Endodermal cell (in vitro differentiated cells): Measurements from ENCODE around the gene IDH2. TPM values are rescaled to one million over a fixed set of nuclear protein-coding genes. Genes with fewer than 3 reads are reported as not detected.
"Not testable (repeated sequence)": the region's sequence is repeated elsewhere in the genome, so short reads cannot be mapped to it uniquely, and the experiment has no call there.

Source experiments
- DNase-seq: peaks from one replicate; pipeline ENCODE4 v3.0.0-alpha.2; 2017
- H3K27ac ChIP-seq: 2 replicates; pipeline ENCODE4 v1.5.1; 2013; ENCODE audit warnings: mild to moderate bottlenecking, low read depth, low read length, moderate library complexity
- H3K27me3 ChIP-seq: 2 replicates; pipeline ENCODE4 v1.6.1; 2013; ENCODE audit warnings: mild to moderate bottlenecking, low read length, moderate library complexity; ENCODE audit not compliant: insufficient read depth, control insufficient read depth, poor library complexity, severe bottlenecking
- H3K36me3 ChIP-seq: 2 replicates; pipeline ENCODE4 v1.7.0; 2013; ENCODE audit warnings: mild to moderate bottlenecking, low read length, moderate library complexity; ENCODE audit not compliant: control insufficient read depth, insufficient read depth
- H3K4me1 ChIP-seq: one replicate; pipeline ENCODE4 v1.7.0; 2013; ENCODE audit warnings: low read length; ENCODE audit not compliant: control insufficient read depth, insufficient read depth
- H3K4me3 ChIP-seq: 2 replicates; pipeline ENCODE4 v1.5.1; 2013; ENCODE audit warnings: mild to moderate bottlenecking, low read length, moderate library complexity
- H3K9ac ChIP-seq: 2 replicates; pipeline ENCODE4 v1.6.1; 2013; ENCODE audit warnings: mild to moderate bottlenecking, low read length, moderate library complexity; ENCODE audit not compliant: poor library complexity, severe bottlenecking; ENCODE audit errors: extremely low read depth
- H3K9me3 ChIP-seq: 2 replicates; pipeline ENCODE4 v1.6.1; 2013; ENCODE audit warnings: mild to moderate bottlenecking, low read length, moderate library complexity; ENCODE audit not compliant: control insufficient read depth
- H3K27ac Mint-ChIP-seq: 2 replicates; pipeline ENCODE4 v1.8.0; 2020; ENCODE audit warnings: mixed read lengths
- H3K27me3 Mint-ChIP-seq: 2 replicates; pipeline ENCODE4 v1.8.0; 2021; ENCODE audit warnings: mild to moderate bottlenecking, mixed read lengths; ENCODE audit not compliant: insufficient read depth
- H3K36me3 Mint-ChIP-seq: 2 replicates; pipeline ENCODE4 v1.8.0; 2020; ENCODE audit warnings: low read depth, mixed read lengths
- H3K4me1 Mint-ChIP-seq: 2 replicates; pipeline ENCODE4 v1.8.0; 2020; ENCODE audit warnings: mixed read lengths
- H3K4me3 Mint-ChIP-seq: 2 replicates; pipeline ENCODE4 v1.8.0; 2020; ENCODE audit warnings: mild to moderate bottlenecking, moderate library complexity, mixed read lengths
- H3K9me3 Mint-ChIP-seq: 2 replicates; pipeline ENCODE4 v1.8.0; 2020; ENCODE audit warnings: mild to moderate bottlenecking, mixed read lengths
- CTCF ChIP-seq: fragments of 200-600 bp; sonication (generic); conservative IDR thresholded peaks from 2 replicates; pipeline ENCODE4 v1.5.0; 2021; ENCODE audit warnings: antibody characterized with exemption, mild to moderate bottlenecking
- WGBS, 2 experiments: methylation state at CpG; one replicate each; pipeline versions ENCODE4 v1.1.5 to v1.1.7; 2013; ENCODE audit warnings: missing lambda C conversion rate in 2 of 2, mixed read lengths in 1 of 2; ENCODE audit not compliant: insufficient coverage in 1 of 2, insufficient read length in 1 of 2; 5-methylcytosine and 5-hydroxymethylcytosine counted together
- total RNA-seq, 2 donors: library from RNA; stranded (reverse); fragmentation: NEBNext Ultra II Directional in 1 of 2; extraction: Animal tissue kit (Norgen Biotek cat#: 25700) in 1 of 2; gene quantifications; 2 replicates in 1 of 2; 3 replicates in 1 of 2; pipeline ENCODE4 v1.2.1, GENCODE V29; 2021

IDH2 gene
- total RNA-seq, 2 donors from 2014 or later, result 27.0 to 50.8 TPM

DNA sequence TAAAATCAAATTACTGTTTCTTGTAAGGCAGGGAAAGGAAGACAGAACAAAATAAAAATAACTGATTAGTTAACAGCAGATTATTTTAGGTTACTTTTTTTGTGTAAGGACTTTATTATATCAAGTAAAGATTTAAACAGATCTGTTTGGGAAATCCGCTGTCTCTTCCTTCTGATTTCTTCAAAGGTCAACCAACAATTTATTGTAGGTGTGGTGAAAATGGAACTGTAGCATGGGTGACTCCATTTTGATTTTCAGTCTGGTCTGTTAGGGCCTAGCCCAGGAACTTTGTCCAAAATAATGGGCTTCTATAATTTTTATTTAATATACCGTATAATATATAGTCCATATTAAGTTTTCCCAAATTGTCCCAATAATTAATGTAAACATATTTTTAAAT is 13.5 kb upstream of the IDH2 start:
- no peak overlapping the region for H3K9ac ChIP-seq
- peaks cover 13% of the 10 kb centered on the region for H3K9me3 ChIP-seq
- no peak for DNase-seq
- Mint-ChIP-seq H3K27me3 (peaks cover 7% of the 10 kb centered on the region), H3K9me3 (peaks cover 28% of the 10 kb centered on the region), H3K4me1 (peaks cover under 1% of the 10 kb centered on the region), H3K4me3 (no peak overlapping the region), H3K27ac (no peak overlapping the region), H3K36me3 (peaks cover 2% of the 10 kb centered on the region)
- H3K4me3 ChIP-seq, result no peak overlapping the region
- no peak overlapping the region for H3K27ac ChIP-seq
- WGBS, 2 experiments, result 89% methylated on average over 1 of the region's 2 CpGs
- no peak for TF ChIP-seq CTCF
- no peaks in the 10 kb centered on the region for H3K36me3 ChIP-seq
- H3K4me1 ChIP-seq, result no peaks in the 10 kb centered on the region
- no peaks in the 10 kb centered on the region for H3K27me3 ChIP-seq

GRCh38 chr15:90114451-90114901 is 12.2 kb upstream of the IDH2 start:
- H3K36me3 ChIP-seq, result no peaks in the 10 kb centered on the region
- peaks cover 2% of the 10 kb centered on the region for H3K36me3 Mint-ChIP-seq
- H3K27me3 Mint-ChIP-seq, result peaks cover 4% of the 10 kb centered on the region
- H3K27me3 ChIP-seq, result no peaks in the 10 kb centered on the region
- no peak overlapping the region for H3K4me3 Mint-ChIP-seq
- H3K4me3 ChIP-seq, result no peak overlapping the region
- no peak for DNase-seq
- H3K9ac ChIP-seq, result no peak overlapping the region
- H3K9me3 ChIP-seq, result peaks cover 13% of the 10 kb centered on the region
- no peak for TF ChIP-seq CTCF
- 77% methylated on average over 1 of the region's 2 CpGs; no CpG with 5 or more reads in 1 of the 2 experiments for WGBS, 2 experiments
- H3K27ac Mint-ChIP-seq, result no peak overlapping the region
- H3K27ac ChIP-seq, result no peak overlapping the region
- H3K9me3 Mint-ChIP-seq, result peaks cover 28% of the 10 kb centered on the region
- no peaks in the 10 kb centered on the region for H3K4me1 Mint-ChIP-seq
- no peaks in the 10 kb centered on the region for H3K4me1 ChIP-seq

DNA sequence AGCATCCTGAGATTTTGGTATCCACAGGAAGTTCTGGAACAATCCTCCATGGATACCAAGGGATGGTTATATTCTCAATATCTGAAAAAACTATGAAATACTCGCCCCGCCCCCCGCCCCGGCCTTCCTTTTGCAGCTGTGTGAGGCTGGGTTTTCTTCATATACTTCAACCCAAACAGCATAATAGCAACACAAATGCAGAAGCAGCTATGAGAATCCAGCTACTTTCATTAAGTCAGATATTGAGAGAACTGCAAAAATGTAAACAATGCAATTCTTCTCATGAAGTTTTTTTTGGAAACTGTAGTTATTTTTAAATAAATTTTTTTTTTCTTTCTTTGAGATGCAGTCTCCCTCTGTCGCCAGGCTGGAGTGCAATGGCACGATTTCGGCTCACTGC is 10.9 kb upstream of the IDH2 start:
- Histone ChIP-seq H3K9ac (no peak overlapping the region), H3K4me1 (no peaks in the 10 kb centered on the region), H3K36me3 (no peaks in the 10 kb centered on the region), H3K4me3 (no peak overlapping the region), H3K27ac (no peak overlapping the region), H3K9me3 (peaks cover 13% of the 10 kb centered on the region), H3K27me3 (no peaks in the 10 kb centered on the region)
- H3K36me3 Mint-ChIP-seq, result peaks cover 2% of the 10 kb centered on the region
- H3K27me3 Mint-ChIP-seq, result peaks cover 2% of the 10 kb centered on the region
- 98 to 100% methylated on average over 3 of the region's 7 CpGs for WGBS, 2 experiments
- peaks cover 28% of the 10 kb centered on the region for H3K9me3 Mint-ChIP-seq
- no peak for DNase-seq
- H3K4me1 Mint-ChIP-seq, result no peaks in the 10 kb centered on the region
- H3K27ac Mint-ChIP-seq, result no peak overlapping the region
- TF ChIP-seq CTCF, result no peak
- H3K4me3 Mint-ChIP-seq, result no peak overlapping the region

- H3K9me3 Mint-ChIP-seq, H3K4me3 Mint-ChIP-seq, H3K9ac ChIP-seq, H3K27me3 ChIP-seq, H3K36me3 ChIP-seq, H3K36me3 Mint-ChIP-seq, H3K9me3 ChIP-seq, DNase-seq, H3K27ac ChIP-seq, H3K4me1 ChIP-seq, H3K4me3 ChIP-seq, H3K27ac Mint-ChIP-seq, H3K4me1 Mint-ChIP-seq: not testable (repeated sequence)
- WGBS, 2 experiments, result 68% methylated on average over 3 of the region's 3 CpGs; no CpG with 5 or more reads in 1 of the 2 experiments
- H3K27me3 Mint-ChIP-seq, result peaks cover 19% of the 10 kb centered on the region
Observed at GRCh38 chr15:90109163-90109751, 7.0 kb upstream of the IDH2 start.

DNA sequence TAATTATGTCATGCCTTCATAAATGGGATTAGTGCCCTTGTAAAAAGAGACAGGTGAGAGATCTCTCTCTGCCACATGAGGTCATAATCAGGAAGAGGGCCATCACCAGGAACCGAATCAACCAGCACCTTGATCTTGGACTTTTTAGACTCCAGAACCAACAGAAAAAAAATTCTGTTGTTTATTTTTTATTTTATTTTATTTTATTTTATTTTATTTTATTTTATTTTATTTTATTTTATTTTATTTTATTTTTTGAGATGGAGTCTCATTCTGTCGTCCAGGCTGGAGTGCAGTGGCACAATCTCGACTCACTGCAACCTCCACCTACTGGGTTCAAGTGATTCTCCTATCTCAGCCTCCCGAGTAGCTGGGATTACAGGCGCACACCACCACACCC is 5.8 kb upstream of the IDH2 start:
- not testable (repeated sequence) for DNase-seq, H3K4me3 ChIP-seq, H3K36me3 Mint-ChIP-seq, H3K4me3 Mint-ChIP-seq, H3K4me1 ChIP-seq, H3K27ac Mint-ChIP-seq, H3K9ac ChIP-seq, H3K9me3 Mint-ChIP-seq, H3K4me1 Mint-ChIP-seq, H3K9me3 ChIP-seq, H3K36me3 ChIP-seq, H3K27ac ChIP-seq
- peaks cover 22% of the 10 kb centered on the region for H3K27me3 ChIP-seq
- WGBS, 2 experiments, result 50 to 92% methylated on average over 1 to 3 of the region's 5 CpGs
- H3K27me3 Mint-ChIP-seq, result peaks cover 32% of the 10 kb centered on the region
